ENCODE results near the gene ARHGEF28. TPM values are rescaled to one million over a fixed set of nuclear protein-coding genes. Genes with fewer than 3 reads are reported as not detected.

Gene ARHGEF28
- total RNA-seq, 6 donors from 2014 or later, result 14.4 to 47.1 (median 24.4) TPM

DNA sequence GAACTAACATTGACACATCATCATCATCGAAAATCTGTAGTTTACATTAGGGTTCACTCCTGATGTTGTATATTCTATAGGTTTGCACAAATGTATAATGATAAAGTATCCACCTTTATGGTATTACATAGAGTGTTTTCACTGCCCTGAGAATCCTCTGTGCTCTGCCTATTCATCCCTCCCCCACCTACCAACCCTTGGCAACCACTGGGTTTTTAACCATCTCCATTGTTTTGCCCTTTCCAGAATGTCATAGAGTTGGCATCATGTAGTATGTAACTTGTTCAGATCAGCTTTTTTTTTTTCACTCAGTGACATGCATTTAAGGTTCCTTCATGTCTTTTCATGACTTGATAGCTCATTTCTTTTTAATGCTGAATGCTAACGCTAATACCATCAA, 106.0 kb downstream of the ARHGEF28 start:
- 94 to 95% methylated on average over 2 of the region's 2 CpGs for WGBS, 2 donors
- TF ChIP-seq CTCF (IDR thresholded peaks at IDR 0.05) (no peak), EP300 (IDR thresholded peaks at IDR 0.05) (no peak), POLR2AphosphoS5 (IDR thresholded peaks at IDR 0.05) (no peak), POLR2A (IDR thresholded peaks at IDR 0.05) (no peak)
- Histone ChIP-seq H3K27me3 (no peaks in the 10 kb centered on the region), H3K4me3 (no peak overlapping the region), H3K9me3 (no peaks in the 10 kb centered on the region), H3K4me1 (no peaks in the 10 kb centered on the region), H3K27ac (no peak overlapping the region), H3K36me3 (no peaks in the 10 kb centered on the region)
- DNase-seq (no peak), ATAC-seq (ENCODE audit: low FRiP score in 2 of 2) (no peak)

DNA sequence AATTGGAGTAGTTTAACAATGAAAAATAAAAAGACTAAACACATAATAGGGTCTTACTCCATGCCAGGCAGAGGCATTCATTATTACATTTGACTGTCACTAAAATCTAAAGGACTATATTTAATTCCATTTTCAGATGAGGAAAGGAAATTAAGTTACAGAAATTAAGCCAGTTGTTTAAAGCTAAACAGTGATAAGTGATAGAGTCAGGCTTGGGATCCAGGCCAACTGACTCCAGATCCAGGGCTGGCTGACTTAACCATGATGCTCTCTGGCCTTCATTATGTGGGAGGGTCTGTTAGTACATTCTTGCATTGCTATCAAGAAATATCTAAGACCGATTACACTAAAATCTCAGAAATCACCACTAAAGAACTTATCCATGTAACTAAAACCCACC, 107.2 kb downstream of the ARHGEF28 start:
- Histone ChIP-seq H3K36me3 (no peaks in the 10 kb centered on the region), H3K9me3 (no peaks in the 10 kb centered on the region), H3K4me3 (no peak overlapping the region), H3K27ac (no peak overlapping the region), H3K4me1 (no peaks in the 10 kb centered on the region), H3K27me3 (no peaks in the 10 kb centered on the region)
- 74 to 85% methylated on average over 1 of the region's 1 CpG for WGBS, 2 donors
- DNase-seq, result no peak
- TF ChIP-seq CTCF (IDR thresholded peaks at IDR 0.05), result no peak
- TF ChIP-seq POLR2AphosphoS5 (IDR thresholded peaks at IDR 0.05), result no peak
- no peak for TF ChIP-seq EP300 (IDR thresholded peaks at IDR 0.05)
- TF ChIP-seq POLR2A (IDR thresholded peaks at IDR 0.05), result no peak
- no peak for ATAC-seq (ENCODE audit: low FRiP score in 2 of 2)

DNA sequence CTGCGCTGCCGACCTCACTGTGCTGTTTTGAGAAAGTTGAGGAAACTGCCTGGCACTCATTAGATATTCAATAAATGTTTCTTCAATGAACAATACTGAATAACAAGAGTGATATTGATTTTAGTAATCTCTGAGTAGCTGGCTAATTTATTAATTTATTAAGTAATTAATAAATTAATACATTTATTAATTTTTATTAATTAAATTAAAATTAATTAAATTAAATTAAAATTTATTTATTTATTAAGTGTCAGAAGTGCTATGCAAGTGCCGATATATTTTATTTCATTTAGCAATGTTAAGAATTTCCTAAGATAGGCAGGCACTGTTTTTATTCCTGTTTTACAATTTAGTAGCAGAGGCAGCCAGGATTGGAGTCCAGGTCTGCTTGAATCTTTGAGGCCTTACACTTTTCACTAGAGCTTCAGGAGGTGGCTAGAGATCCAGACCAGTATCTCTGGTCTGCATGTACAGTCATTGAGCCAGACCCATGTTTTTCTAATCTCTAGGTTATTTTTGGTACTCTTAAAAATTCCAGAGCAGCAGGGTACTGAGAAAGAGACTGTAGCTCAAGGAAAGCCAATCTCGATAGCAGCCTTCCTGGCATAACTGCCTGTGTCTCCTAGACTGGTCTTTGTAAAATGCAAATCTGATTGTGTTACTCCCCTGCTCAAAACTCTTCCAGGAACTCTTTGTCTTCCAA, 109.2 kb downstream of the ARHGEF28 start:
- Histone ChIP-seq H3K9me3 (no peaks in the 10 kb centered on the region), H3K27ac (no peak overlapping the region), H3K27me3 (no peaks in the 10 kb centered on the region), H3K4me1 (no peaks in the 10 kb centered on the region), H3K36me3 (no peaks in the 10 kb centered on the region), H3K4me3 (no peak overlapping the region)
- 66 to 91% methylated on average over 4 of the region's 4 CpGs for WGBS, 2 donors
- no peak for DNase-seq
- TF ChIP-seq EP300 (IDR thresholded peaks at IDR 0.05) (no peak), CTCF (IDR thresholded peaks at IDR 0.05) (no peak), POLR2AphosphoS5 (IDR thresholded peaks at IDR 0.05) (no peak)
- ATAC-seq (ENCODE audit: low FRiP score in 2 of 2), result no peak

- Histone ChIP-seq H3K27me3 (no peaks in the 10 kb centered on the region), H3K4me1 (no peaks in the 10 kb centered on the region), H3K4me3 (no peak overlapping the region), H3K27ac (no peak overlapping the region), H3K9me3 (no peaks in the 10 kb centered on the region), H3K36me3 (no peaks in the 10 kb centered on the region)
- TF ChIP-seq POLR2A (IDR thresholded peaks at IDR 0.05) (no peak), EP300 (IDR thresholded peaks at IDR 0.05) (no peak), CTCF (IDR thresholded peaks at IDR 0.05) (no peak), POLR2AphosphoS5 (IDR thresholded peaks at IDR 0.05) (no peak)
- 89 to 97% methylated on average over 1 of the region's 1 CpG for WGBS, 2 donors
- ATAC-seq (ENCODE audit: low FRiP score in 2 of 2) (no peak), DNase-seq (no peak)
These were observed 113.7 kb downstream of the ARHGEF28 start for GRCh38 chr5:73739650-73740049.

DNA sequence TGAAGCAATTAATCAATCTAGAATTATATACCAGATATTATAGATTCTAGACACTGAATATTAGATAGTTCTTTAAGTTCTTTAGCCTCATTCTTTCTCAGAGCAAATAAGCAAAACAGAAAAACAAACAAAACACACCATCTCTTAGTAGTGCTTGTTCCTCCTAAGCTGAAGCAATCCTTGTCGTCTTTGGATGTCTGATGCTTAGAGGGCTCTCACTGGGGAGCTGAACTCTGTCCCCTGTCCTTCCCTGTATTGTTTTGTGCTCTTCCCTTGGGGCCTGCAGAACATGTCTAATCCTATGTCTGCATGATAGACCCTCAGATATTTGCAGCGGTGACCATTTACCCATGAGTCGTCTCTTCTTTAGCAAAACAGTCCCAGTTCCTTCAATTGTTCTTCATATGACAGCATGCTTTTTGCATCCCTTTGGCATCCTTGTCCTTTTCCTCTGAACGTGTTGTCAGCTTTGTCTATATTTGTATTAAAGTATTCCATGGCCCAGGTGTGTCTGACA, 114.3 kb downstream of the ARHGEF28 start:
- 56 to 60% methylated on average over 4 of the region's 4 CpGs for WGBS, 2 donors
- Histone ChIP-seq H3K27ac (no peak overlapping the region), H3K4me1 (no peaks in the 10 kb centered on the region), H3K27me3 (no peaks in the 10 kb centered on the region), H3K4me3 (no peak overlapping the region), H3K9me3 (no peaks in the 10 kb centered on the region), H3K36me3 (no peaks in the 10 kb centered on the region)
- ATAC-seq (ENCODE audit: low FRiP score in 2 of 2), result no peak
- TF ChIP-seq POLR2AphosphoS5 (IDR thresholded peaks at IDR 0.05), result no peak
- TF ChIP-seq CTCF (IDR thresholded peaks at IDR 0.05), result no peak
- no peak for TF ChIP-seq POLR2A (IDR thresholded peaks at IDR 0.05)
- TF ChIP-seq EP300 (IDR thresholded peaks at IDR 0.05), result no peak
- no peak for DNase-seq

Data from upper lobe of left lung (tissue), 6 donors.